Natural killer cell (primary cell): ENCODE results near the gene CHPF. TPM values are rescaled to one million over a fixed set of nuclear protein-coding genes. Genes with fewer than 3 reads are reported as not detected.

Source experiments
- ATAC-seq, 3 donors: fragments of 150-1000 bp in 2 of 3; fragments of 200-7000 bp in 1 of 3; cut with Tn5 transposase; 1 replicate in 1 of 3; 2 replicates in 2 of 3; pipeline ENCODE4 v1.10.0; 2021; ENCODE audit warnings: mild to moderate bottlenecking in 2 of 3, moderate library complexity in 2 of 3
- DNase-seq, 2 donors: peaks; one replicate each; pipeline versions ENCODE4 v3.0.0 to v3.0.0-alpha.2; 2013 to 2021; ENCODE audit warnings: mixed read lengths in 1 of 2
- H3K27ac ChIP-seq: one replicate; pipeline ENCODE4 v1.5.1; 2013; ENCODE audit warnings: mild to moderate bottlenecking, low read length
- H3K27me3 ChIP-seq: one replicate; pipeline ENCODE4 v1.6.1; 2013; ENCODE audit warnings: low read length; ENCODE audit not compliant: control insufficient read depth, insufficient read depth
- H3K36me3 ChIP-seq: one replicate; pipeline ENCODE4 v1.6.1; 2013; ENCODE audit warnings: low read length; ENCODE audit not compliant: control insufficient read depth, insufficient read depth
- H3K4me1 ChIP-seq: one replicate; pipeline ENCODE4 v1.6.1; 2013; ENCODE audit warnings: low read length; ENCODE audit not compliant: control insufficient read depth, insufficient read depth
- H3K4me3 ChIP-seq: one replicate; pipeline ENCODE4 v1.5.1; 2013; ENCODE audit warnings: low read length
- H3K9me3 ChIP-seq: one replicate; pipeline ENCODE4 v1.6.1; 2013; ENCODE audit warnings: low read length; ENCODE audit not compliant: control insufficient read depth, insufficient read depth
- H3K27ac Mint-ChIP-seq, 2 donors: one replicate each; pipeline ENCODE4 v1.8.0; 2022; ENCODE audit warnings: mild to moderate bottlenecking in 2 of 2, mixed read lengths in 2 of 2, moderate library complexity in 1 of 2
- H3K27me3 Mint-ChIP-seq, 2 donors: one replicate each; pipeline ENCODE4 v1.8.0; 2022; ENCODE audit warnings: low read depth in 2 of 2, mixed read lengths in 2 of 2
- H3K36me3 Mint-ChIP-seq: one replicate; pipeline ENCODE4 v1.8.0; 2022; ENCODE audit warnings: mixed read lengths
- H3K4me1 Mint-ChIP-seq, 2 donors: one replicate each; pipeline ENCODE4 v1.8.0; 2022; ENCODE audit warnings: mixed read lengths in 2 of 2
- H3K4me3 Mint-ChIP-seq: one replicate; pipeline ENCODE4 v1.8.0; 2022; ENCODE audit warnings: mild to moderate bottlenecking, moderate library complexity, mixed read lengths
- H3K9me3 Mint-ChIP-seq, 2 donors: one replicate each; pipeline ENCODE4 v1.8.0; 2022; ENCODE audit warnings: mixed read lengths in 2 of 2
- CTCF ChIP-seq: fragments of 200-600 bp; IDR thresholded peaks from one replicate; pipeline ENCODE4 v1.8.0; 2022; ENCODE audit warnings: antibody characterized with exemption
- WGBS: methylation state at CpG from one replicate; pipeline ENCODE4 v1.1.7; 2013; ENCODE audit warnings: missing lambda C conversion rate; ENCODE audit not compliant: insufficient coverage; 5-methylcytosine and 5-hydroxymethylcytosine counted together
- intact Hi-C: fragments of 100-400 bp; cut with micrococcal nuclease; formaldehyde crosslinking; loops from one replicate; pipeline ENCODE4 v1.14.2; 2022
- total RNA-seq, 4 donors: library from RNA; stranded (reverse); fragments of 120-200 nt in 1 of 4; gene quantifications; one replicate each; pipeline versions ENCODE4 v1.2.3 to v1.2.4, GENCODE V29; 2013 to 2022

The CHPF gene
- total RNA-seq, 3 donors from 2014 or later (not counting 1 experiment from before 2014, with no cell fraction given): 9.6 to 19.2 (median 12.7) TPM

- H3K36me3 ChIP-seq: no peaks in the 10 kb centered on the region
- H3K9me3 ChIP-seq: no peaks in the 10 kb centered on the region
- no peaks in the 10 kb centered on the region for H3K27me3 ChIP-seq
- H3K27ac Mint-ChIP-seq: no peak overlapping the region
- H3K9me3 Mint-ChIP-seq: no peaks in the 10 kb centered on the region
- H3K27ac ChIP-seq: no peak overlapping the region
- no peak overlapping the region for H3K4me3 Mint-ChIP-seq
- H3K27me3 Mint-ChIP-seq: peaks cover 8 to 17% of the 10 kb centered on the region in 2 donors
- ATAC-seq: no peak
- DNase-seq: no peak
- H3K4me3 ChIP-seq: no peak overlapping the region
- intact Hi-C loops: no loop called here
- no peak for TF ChIP-seq CTCF
- WGBS: 91% methylated on average over 24 of the region's 24 CpGs
- no peaks in the 10 kb centered on the region for H3K4me1 Mint-ChIP-seq
- H3K4me1 ChIP-seq: no peaks in the 10 kb centered on the region
- no peaks in the 10 kb centered on the region for H3K36me3 Mint-ChIP-seq
These were observed 17.8 kb upstream of the CHPF start for GRCh38 chr2:219561179-219562048.

GRCh38 chr2:219560893-219561178 is 17.2 kb upstream of the CHPF start:
- ATAC-seq (no peak), DNase-seq (no peak)
- WGBS: 69% methylated on average over 3 of the region's 3 CpGs
- Histone ChIP-seq H3K4me1 (no peaks in the 10 kb centered on the region), H3K27me3 (no peaks in the 10 kb centered on the region), H3K36me3 (no peaks in the 10 kb centered on the region), H3K4me3 (no peak overlapping the region), H3K9me3 (no peaks in the 10 kb centered on the region), H3K27ac (no peak overlapping the region)
- TF ChIP-seq CTCF: no peak
- intact Hi-C loops: loop anchor here (1.0 kb wide), 1 partner anchor 20 kb away; no protein-coding TSS in a partner anchor
- Mint-ChIP-seq H3K4me1 (no peaks in the 10 kb centered on the region), H3K4me3 (no peak overlapping the region), H3K9me3 (no peaks in the 10 kb centered on the region), H3K36me3 (no peaks in the 10 kb centered on the region), H3K27me3 (peaks cover 7 to 17% of the 10 kb centered on the region in 2 donors), H3K27ac (no peak overlapping the region)

GRCh38 chr2:219560037-219560892 is 16.7 kb upstream of the CHPF start:
- no peaks in the 10 kb centered on the region for H3K4me1 ChIP-seq
- no peaks in the 10 kb centered on the region for H3K9me3 Mint-ChIP-seq
- no peaks in the 10 kb centered on the region for H3K27me3 ChIP-seq
- H3K36me3 Mint-ChIP-seq: no peaks in the 10 kb centered on the region
- no peak overlapping the region for H3K4me3 Mint-ChIP-seq
- H3K36me3 ChIP-seq: no peaks in the 10 kb centered on the region
- no peaks in the 10 kb centered on the region for H3K4me1 Mint-ChIP-seq
- no peak overlapping the region for H3K4me3 ChIP-seq
- ATAC-seq: peak; percentile 43 to 75 (median 71)
- 62% methylated on average over 5 of the region's 8 CpGs for WGBS
- DNase-seq: peak in 1 of 2 donors; percentile 62
- peak; percentile 73 for TF ChIP-seq CTCF
- intact Hi-C loops: loop anchor here (1.0 kb wide), 1 partner anchor 19 kb away; no protein-coding TSS in a partner anchor
- H3K27ac Mint-ChIP-seq: no peak overlapping the region
- H3K27ac ChIP-seq: no peak overlapping the region
- H3K27me3 Mint-ChIP-seq: peaks cover 7 to 17% of the 10 kb centered on the region in 2 donors
- no peaks in the 10 kb centered on the region for H3K9me3 ChIP-seq
